ENCODE data around the gene KRT9. TPM values are rescaled to one million over a fixed set of nuclear protein-coding genes. Genes with fewer than 3 reads are reported as not detected.

Gene KRT9
- total and polyA plus RNA-seq, 10 of the 15 experiments (the other 5 are each of a cell fraction or from before 2014, with no cell fraction given) = not detected

GRCh38 chr17:41534899-41535546, 36.8 kb downstream of the KRT9 start:
- Histone ChIP-seq H3K4me1 (ENCODE audit: control insufficient read depth, insufficient read depth, low read length) (no peaks in the 10 kb centered on the region), H3K9ac (ENCODE audit: control insufficient read depth, insufficient read depth, low read length) (no peak overlapping the region), H3K9me3 (replicated peaks; ENCODE audit: control insufficient read depth, insufficient read depth, low read length) (no peaks in the 10 kb centered on the region), H2AFZ (ENCODE audit: control insufficient read depth, low read depth, low read length) (no peak overlapping the region), H4K20me1 (ENCODE audit: control insufficient read depth, insufficient read depth) (no peaks in the 10 kb centered on the region), H3K27me3 (replicated peaks in 1 of 2; ENCODE audit: control insufficient read depth in 2 of 2, insufficient read depth in 2 of 2, low read length in 1 of 2) (peaks cover 5 to 8% of the 10 kb centered on the region in 2 experiments; a peak in 3 of 4 replicates), H3K36me3 (ENCODE audit: control insufficient read depth in 2 of 2, insufficient read depth in 2 of 2, low read length in 1 of 2) (no peaks in the 10 kb centered on the region), H3K4me2 (ENCODE audit: control insufficient read depth, insufficient read depth) (no peak overlapping the region), H3K27ac (ENCODE audit: control insufficient read depth, insufficient read depth) (no peak overlapping the region), H3K79me2 (ENCODE audit: control insufficient read depth, insufficient read depth, low read length) (no peaks in the 10 kb centered on the region), H3K4me3 (no peak overlapping the region)
- DNase-seq (ENCODE audit: low read depth, low spot score) (no peak), ATAC-seq (no peak), FAIRE-seq (no peak)
- in situ Hi-C loops (cut with MboI) = no loop called here
- intact Hi-C loops (cut with micrococcal nuclease; ENCODE audit: unreplicated experiment) = no loop called here
- ChIA-PET POLR2A (no interaction called here), RAD21 (ENCODE audit: unreplicated experiment) (no interaction called here), CTCF (interaction anchor here (0.9 to 1.4 kb wide), 2 partner anchors 14 to 15 kb away, joined by 3 to 4 read pairs; no protein-coding TSS in a partner anchor), SMC1A (ENCODE audit: uncharacterized antibody, unreplicated experiment) (interaction anchor here (1.2 to 1.5 kb wide), 2 partner anchors 14 to 18 kb away, joined by 3 to 5 read pairs; no protein-coding TSS in a partner anchor)
- BruUV-seq (replicated peaks) = no TSS peak
- TF ChIP-seq POLR2AphosphoS2 (IDR thresholded peaks at IDR 0.05; ENCODE audit: low read depth, low read length) (no peak), SREBF1 (IDR thresholded peaks at IDR 0.05; ENCODE audit: low read length) (no peak), TAF1 (IDR thresholded peaks at IDR 0.05; ENCODE audit: borderline replicate concordance, low read depth, low read length) (no peak)
- WGBS (ENCODE audit: insufficient coverage, insufficient replicate concordance, low lambda C conversion rate, missing lambda C conversion rate) = 9% methylated on average over 7 of the region's 7 CpGs

GRCh38 chr17:41533613-41534012, 38.2 kb downstream of the KRT9 start:
- ChIA-PET POLR2A (no interaction called here), SMC1A (ENCODE audit: uncharacterized antibody, unreplicated experiment) (no interaction called here), CTCF (interaction anchor here (2.5 kb wide), 1 partner anchor 15 kb away, joined by 8 read pairs; no protein-coding TSS in a partner anchor), RAD21 (ENCODE audit: unreplicated experiment) (no interaction called here)
- Histone ChIP-seq H3K79me2 (ENCODE audit: control insufficient read depth, insufficient read depth, low read length) (no peaks in the 10 kb centered on the region), H3K36me3 (ENCODE audit: control insufficient read depth in 2 of 2, insufficient read depth in 2 of 2, low read length in 1 of 2) (no peaks in the 10 kb centered on the region), H3K4me3 (no peak overlapping the region), H4K20me1 (ENCODE audit: control insufficient read depth, insufficient read depth) (no peaks in the 10 kb centered on the region), H3K9ac (ENCODE audit: control insufficient read depth, insufficient read depth, low read length) (no peak overlapping the region), H3K4me2 (ENCODE audit: control insufficient read depth, insufficient read depth) (no peak overlapping the region), H3K27me3 (replicated peaks in 1 of 2; ENCODE audit: control insufficient read depth in 2 of 2, insufficient read depth in 2 of 2, low read length in 1 of 2) (peaks cover 12 to 13% of the 10 kb centered on the region in 2 experiments), H3K4me1 (ENCODE audit: control insufficient read depth, insufficient read depth, low read length) (no peaks in the 10 kb centered on the region), H3K9me3 (replicated peaks; ENCODE audit: control insufficient read depth, insufficient read depth, low read length) (no peaks in the 10 kb centered on the region), H3K27ac (ENCODE audit: control insufficient read depth, insufficient read depth) (no peak overlapping the region), H2AFZ (ENCODE audit: control insufficient read depth, low read depth, low read length) (no peak overlapping the region)
- DNase-seq (ENCODE audit: low read depth, low spot score) = no peak
- ATAC-seq = no peak
- intact Hi-C loops (cut with micrococcal nuclease; ENCODE audit: unreplicated experiment) = no loop called here
- in situ Hi-C loops (cut with MboI) = no loop called here
- WGBS (ENCODE audit: insufficient coverage, insufficient replicate concordance, low lambda C conversion rate, missing lambda C conversion rate) = 24% methylated on average over 7 of the region's 7 CpGs
- no peak for TF ChIP-seq KAT2A (conservative IDR thresholded peaks at IDR 0.05; ENCODE audit: control insufficient read depth, low read depth, low read length)
- FAIRE-seq = no peak
- no TSS peak for BruUV-seq (replicated peaks)
